Skeletal muscle tissue (tissue), 4 donors: Measurements from ENCODE around the gene FAM47A. TPM values are rescaled to one million over a fixed set of nuclear protein-coding genes. Genes with fewer than 3 reads are reported as not detected.

Source experiments
- H3K27ac ChIP-seq: one replicate; pipeline ENCODE4 v1.7.0; 2013; ENCODE audit warnings: mild to moderate bottlenecking, low read depth, low read length, inconsistent platforms
- H3K27me3 ChIP-seq, 3 donors: one replicate each; pipeline ENCODE4 v1.7.0; 2013; ENCODE audit warnings: low read length in 3 of 3; ENCODE audit not compliant: control insufficient read depth in 3 of 3, insufficient read depth in 3 of 3
- H3K36me3 ChIP-seq, 3 donors: one replicate each; pipeline ENCODE4 v1.7.0; 2013; ENCODE audit warnings: low read length in 3 of 3; ENCODE audit not compliant: control insufficient read depth in 3 of 3, insufficient read depth in 3 of 3
- H3K4me1 ChIP-seq, 3 donors: one replicate each; pipeline ENCODE4 v1.7.0; 2013; ENCODE audit warnings: low read length in 3 of 3, mild to moderate bottlenecking in 3 of 3; ENCODE audit not compliant: control insufficient read depth in 3 of 3, insufficient read depth in 3 of 3
- H3K4me3 ChIP-seq, 3 donors: one replicate each; pipeline ENCODE4 v1.7.0; 2013; ENCODE audit warnings: low read length in 3 of 3
- H3K9ac ChIP-seq, 3 donors: one replicate each; pipeline ENCODE4 v1.7.0; 2013; ENCODE audit warnings: low read length in 3 of 3, mild to moderate bottlenecking in 3 of 3, moderate library complexity in 2 of 3, low read depth in 1 of 3
- H3K9me3 ChIP-seq, 3 donors: one replicate each; pipeline ENCODE4 v1.7.0; 2013; ENCODE audit warnings: low read length in 3 of 3; ENCODE audit not compliant: control insufficient read depth in 3 of 3
- total RNA-seq: library from RNA; depleted of rRNA; stranded (reverse); fragments of >200 nt; gene quantifications from one replicate; pipeline ENCODE4 v1.2.3, GENCODE V29; 2014
- donor health status: Osteomylitis.

FAM47A gene
- not detected for total RNA-seq

GRCh38 chrX:34132028-34132427 lies at the start of gene FAM47A:
TSS of gene FAM47A (minus strand) at chrX:34132314. CDS start at chrX:34132278, 36 bp downstream.
- Histone ChIP-seq H3K4me3 (no peak within 1 kb of the TSS), H3K36me3 (no peaks in the 10 kb centered on the region), H3K4me1 (no peaks in the 10 kb centered on the region), H3K9me3 (no peaks in the 10 kb centered on the region), H3K27ac (no peak within 1 kb of the TSS), H3K27me3 (no peaks in the 10 kb centered on the region), H3K9ac (no peak within 1 kb of the TSS)

- Histone ChIP-seq H3K27me3 (no peaks in the 10 kb centered on the region), H3K4me1 (no peaks in the 10 kb centered on the region), H3K9me3 (no peaks in the 10 kb centered on the region), H3K4me3 (no peak overlapping the region), H3K9ac (no peak overlapping the region), H3K27ac (no peak overlapping the region), H3K36me3 (no peaks in the 10 kb centered on the region)
Measured at GRCh38 chrX:34147345-34147744, 15.2 kb upstream of the FAM47A start.

DNA sequence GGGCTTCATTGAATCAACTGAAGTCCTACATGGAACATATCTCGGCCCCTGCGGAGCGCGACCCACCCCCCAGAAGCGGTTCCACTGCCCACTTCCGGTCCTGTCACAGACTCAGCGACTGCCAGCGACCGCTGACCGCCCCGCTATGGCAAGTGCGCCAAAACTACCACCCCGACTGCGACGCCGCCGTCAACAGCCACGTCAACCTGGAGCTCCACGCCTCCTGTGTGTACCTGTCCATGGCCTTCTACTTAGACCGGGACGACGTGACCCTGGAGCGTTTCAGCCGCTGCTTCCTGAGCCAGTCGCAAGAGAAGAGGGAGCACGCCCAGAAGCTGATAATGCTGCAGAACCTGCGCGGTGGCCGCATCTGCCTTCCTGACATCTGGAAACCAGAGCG lies 14.8 kb upstream of the FAM47A start:
- H3K27ac ChIP-seq = no peak overlapping the region
- no peaks in the 10 kb centered on the region for H3K4me1 ChIP-seq
- H3K36me3 ChIP-seq = no peaks in the 10 kb centered on the region
- H3K9me3 ChIP-seq = no peaks in the 10 kb centered on the region
- H3K4me3 ChIP-seq = no peak overlapping the region
- no peak overlapping the region for H3K9ac ChIP-seq
- no peaks in the 10 kb centered on the region for H3K27me3 ChIP-seq

- no peak overlapping the region for H3K9ac ChIP-seq
- H3K27ac ChIP-seq = no peak overlapping the region
- H3K36me3 ChIP-seq = no peaks in the 10 kb centered on the region
- no peaks in the 10 kb centered on the region for H3K9me3 ChIP-seq
- no peak overlapping the region for H3K4me3 ChIP-seq
- H3K27me3 ChIP-seq = no peaks in the 10 kb centered on the region
- H3K4me1 ChIP-seq = no peaks in the 10 kb centered on the region
Measured at GRCh38 chrX:34144246-34144645, 12.1 kb upstream of the FAM47A start.

DNA sequence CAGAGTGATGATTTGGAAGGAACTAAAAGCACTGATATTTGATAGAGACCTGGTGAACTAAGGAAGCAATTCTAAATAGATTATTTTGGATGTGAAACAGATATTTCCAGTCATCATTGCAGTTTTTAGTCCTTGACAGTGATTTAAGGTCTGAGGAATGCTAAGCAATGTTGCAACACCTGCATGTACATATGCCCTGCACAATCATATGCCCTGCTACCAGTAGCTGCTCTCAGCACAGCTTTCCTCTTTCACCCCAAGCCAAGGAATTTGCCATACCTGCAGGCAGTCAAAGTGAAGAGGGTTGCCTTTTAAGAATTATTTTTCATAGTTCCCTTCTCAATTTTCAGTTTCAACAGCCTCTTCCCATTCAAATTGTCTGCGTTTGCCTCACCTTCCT lies 8.7 kb upstream of the FAM47A start:
- Histone ChIP-seq H3K9ac (no peak overlapping the region), H3K27me3 (no peaks in the 10 kb centered on the region), H3K36me3 (no peaks in the 10 kb centered on the region)

DNA sequence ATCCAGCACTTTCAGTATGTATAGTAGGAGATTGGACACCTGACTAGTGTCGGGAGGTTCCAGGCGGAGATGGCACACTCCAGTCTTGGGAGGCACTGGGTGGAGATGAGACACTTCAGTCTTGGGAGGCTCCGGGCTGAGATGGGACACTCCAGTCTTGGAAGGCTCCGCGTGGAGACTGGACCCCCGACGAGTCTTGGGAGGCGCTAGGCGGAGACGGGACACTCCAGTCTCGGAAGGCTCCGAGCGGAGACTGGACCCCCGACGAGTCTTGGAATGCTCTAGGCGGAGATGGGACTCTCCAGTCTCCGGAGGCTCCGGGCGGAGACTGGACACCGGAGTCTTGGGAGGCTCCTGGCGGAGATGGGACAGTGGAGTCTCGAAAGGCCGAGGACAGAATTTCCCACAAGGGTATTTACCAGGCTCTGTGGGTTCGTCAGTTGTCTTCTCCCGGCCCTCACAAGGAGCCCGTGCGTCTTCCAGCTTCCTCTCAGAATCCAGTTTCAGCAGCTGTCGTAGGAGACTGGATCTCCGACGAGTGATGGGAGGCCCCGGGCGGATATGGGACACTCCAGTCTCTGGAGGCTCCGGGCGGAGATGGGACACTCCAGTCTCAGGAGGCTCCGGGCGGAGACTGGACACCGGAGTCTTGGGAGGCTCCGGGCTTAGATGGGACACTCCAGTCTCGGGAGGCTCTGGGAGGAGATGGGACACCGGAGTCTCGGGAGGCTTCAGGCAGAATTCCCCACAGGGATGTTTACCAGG lies 952 bp downstream of the FAM47A start:
- Histone ChIP-seq H3K9ac (no peak overlapping the region), H3K9me3 (no peaks in the 10 kb centered on the region), H3K36me3 (no peaks in the 10 kb centered on the region), H3K27ac (no peak overlapping the region), H3K27me3 (no peaks in the 10 kb centered on the region), H3K4me3 (no peak overlapping the region), H3K4me1 (no peaks in the 10 kb centered on the region)

More for the DNA sequence above, 8.7 kb upstream of the FAM47A start:
- H3K9me3 ChIP-seq = no peaks in the 10 kb centered on the region
- no peak overlapping the region for H3K27ac ChIP-seq
- H3K4me3 ChIP-seq = no peak overlapping the region
- no peaks in the 10 kb centered on the region for H3K4me1 ChIP-seq

DNA sequence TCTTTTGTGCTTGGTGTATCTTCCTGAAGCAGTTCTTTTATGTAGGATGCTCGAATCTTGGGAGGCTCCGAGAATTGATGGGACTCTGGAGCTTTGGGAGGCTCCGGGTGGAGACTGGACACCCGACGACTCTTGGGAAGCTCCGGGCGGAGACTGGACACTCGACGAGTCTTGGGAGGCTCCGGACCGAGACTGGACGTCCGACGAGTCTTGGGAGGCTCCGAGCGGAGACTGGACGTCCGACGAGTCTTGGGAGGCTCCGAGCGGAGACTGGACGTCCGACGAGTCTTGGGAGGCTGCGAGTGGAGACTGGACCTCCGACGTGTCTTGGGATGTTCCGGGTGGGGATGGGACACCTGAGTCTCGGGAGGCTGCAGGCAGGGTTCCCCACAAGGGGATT lies 1.6 kb downstream of the FAM47A start:
- Histone ChIP-seq H3K27ac (no peak overlapping the region), H3K9ac (no peak overlapping the region), H3K36me3 (no peaks in the 10 kb centered on the region), H3K27me3 (no peaks in the 10 kb centered on the region), H3K4me1 (no peaks in the 10 kb centered on the region), H3K9me3 (no peaks in the 10 kb centered on the region), H3K4me3 (no peak overlapping the region)

DNA sequence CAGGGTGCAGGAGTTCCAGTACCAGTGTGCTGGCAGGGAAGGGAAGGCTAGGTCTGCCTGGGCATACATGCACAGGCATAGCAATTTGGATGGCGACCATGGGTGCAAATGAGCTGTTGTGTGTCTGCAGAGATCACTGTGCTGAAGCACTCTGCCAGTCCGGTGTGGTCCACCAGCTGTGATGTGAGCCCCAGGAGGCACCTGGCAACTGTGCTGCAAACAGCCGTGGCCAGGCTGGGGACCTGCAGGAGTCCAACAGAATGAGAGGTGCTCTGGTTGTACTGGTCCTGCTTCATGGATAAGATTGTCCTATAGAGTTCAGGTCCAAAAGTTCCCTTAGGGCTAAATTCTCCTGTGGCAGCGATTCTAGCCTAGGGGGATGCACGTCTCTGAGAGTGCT lies 6.1 kb downstream of the FAM47A start:
- Histone ChIP-seq H3K27me3 (no peaks in the 10 kb centered on the region), H3K36me3 (no peaks in the 10 kb centered on the region), H3K9me3 (no peaks in the 10 kb centered on the region), H3K9ac (no peak overlapping the region), H3K4me3 (no peak overlapping the region), H3K4me1 (no peaks in the 10 kb centered on the region), H3K27ac (no peak overlapping the region)

DNA sequence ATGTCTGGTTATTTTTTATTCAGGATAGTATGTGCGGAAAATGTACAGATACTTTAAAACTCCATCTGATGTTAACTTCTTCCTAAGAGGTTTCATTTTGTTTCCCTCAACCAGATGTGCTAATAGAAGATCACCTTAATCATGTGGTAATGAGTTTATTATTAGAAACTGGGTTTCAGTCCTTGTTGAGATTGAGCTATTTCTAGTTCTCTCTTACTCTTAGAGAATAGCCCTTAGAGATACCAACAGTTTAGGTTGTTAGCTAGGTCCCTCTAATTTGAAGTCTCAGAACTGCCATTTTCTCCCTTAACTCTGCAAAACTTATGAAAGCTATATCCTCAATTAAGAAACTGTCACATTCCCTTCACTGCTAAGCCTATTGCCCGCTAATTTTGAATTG lies 13.0 kb downstream of the FAM47A start:
- Histone ChIP-seq H3K9ac (no peak overlapping the region), H3K4me1 (no peaks in the 10 kb centered on the region)

GRCh38 chrX:34112459-34112858 lies 19.7 kb downstream of the FAM47A start:
- no peaks in the 10 kb centered on the region for H3K36me3 ChIP-seq
- no peaks in the 10 kb centered on the region for H3K27me3 ChIP-seq
- H3K4me1 ChIP-seq = no peaks in the 10 kb centered on the region
- H3K9me3 ChIP-seq = no peaks in the 10 kb centered on the region
- no peak overlapping the region for H3K4me3 ChIP-seq
- no peak overlapping the region for H3K27ac ChIP-seq
- H3K9ac ChIP-seq = no peak overlapping the region

More for the DNA sequence above, 13.0 kb downstream of the FAM47A start:
- Histone ChIP-seq H3K27ac (no peak overlapping the region), H3K4me3 (no peak overlapping the region), H3K9me3 (no peaks in the 10 kb centered on the region), H3K27me3 (no peaks in the 10 kb centered on the region), H3K36me3 (no peaks in the 10 kb centered on the region)
